NCI-H1930 (cell line): ENCODE results near the gene EPHX1.
A peak's percentile ranks its signal among the peaks of the same experiment; 100 is the strongest.
"Not testable (repeated sequence)": the region's sequence is repeated elsewhere in the genome, so short reads cannot be mapped to it uniquely, and the experiment has no call there.

Source experiments
- DNase-seq, 2 experiments: peaks; one replicate each; lab custom pipeline; 2025; lab: John Stamatoyannopoulos, UW

EPHX1 gene

DNA sequence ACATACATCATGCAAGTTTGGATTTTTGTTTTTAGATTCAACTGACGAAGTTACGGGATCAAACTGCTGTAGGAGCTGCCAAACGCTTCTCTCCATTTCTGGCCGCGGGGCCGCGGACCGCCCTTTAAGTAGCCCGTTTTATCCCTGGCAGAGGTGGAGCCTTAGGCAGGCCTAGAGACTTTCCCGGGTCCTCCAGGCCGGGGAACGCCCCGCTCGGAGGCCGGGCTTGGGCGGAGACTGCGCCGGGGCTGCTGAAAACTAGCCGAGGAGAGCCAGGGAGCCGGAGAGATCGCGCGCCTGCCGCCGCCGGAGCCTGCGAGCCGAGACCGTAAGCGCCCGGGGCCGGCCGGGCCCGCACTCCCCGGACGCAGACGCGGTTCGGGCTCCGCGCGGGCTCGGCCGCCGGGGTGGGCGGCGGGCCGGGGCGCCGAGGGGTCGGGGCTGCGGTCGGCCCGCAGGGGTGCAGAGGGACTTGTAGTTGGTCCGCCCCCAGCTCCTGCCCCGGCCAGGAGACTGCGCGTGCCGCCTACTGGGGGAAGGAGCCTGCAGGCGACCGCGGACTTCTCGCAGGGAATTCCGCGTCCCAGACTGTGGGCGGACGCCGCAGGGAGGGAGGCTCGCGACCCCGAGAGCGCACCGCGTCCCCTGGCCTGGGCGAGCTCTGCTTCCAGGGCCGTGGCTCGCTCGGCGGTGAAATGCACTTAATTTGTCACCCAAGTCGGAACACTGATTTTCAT, at the start of gene EPHX1:
Gene EPHX1, plus strand, starts transcription at position 283 of the 737 bp plus-strand sequence. CDS start 18,606 bp downstream, outside the sequence.
- DNase-seq: peak; percentile 61 to 71

DNA sequence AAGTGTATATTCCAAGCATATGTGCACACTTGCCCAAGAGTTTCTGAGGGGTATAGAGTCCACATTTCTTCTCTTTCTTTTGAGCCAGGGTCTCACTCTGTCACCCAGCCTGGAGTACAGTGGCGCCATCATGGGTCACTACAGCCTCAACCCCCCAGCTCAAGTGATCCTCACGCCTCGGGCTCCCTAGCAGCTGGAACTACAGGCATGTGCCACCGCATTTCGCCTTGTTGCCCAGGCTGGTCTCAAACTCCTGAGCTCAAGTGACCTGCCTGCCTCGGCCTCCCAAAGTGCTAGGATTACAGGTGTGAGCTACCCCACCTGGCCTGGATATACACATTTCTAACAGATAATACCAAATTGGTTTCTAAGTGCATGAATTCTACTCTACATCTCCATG, 49.4 kb upstream of the EPHX1 start:
- no peak for DNase-seq

DNA sequence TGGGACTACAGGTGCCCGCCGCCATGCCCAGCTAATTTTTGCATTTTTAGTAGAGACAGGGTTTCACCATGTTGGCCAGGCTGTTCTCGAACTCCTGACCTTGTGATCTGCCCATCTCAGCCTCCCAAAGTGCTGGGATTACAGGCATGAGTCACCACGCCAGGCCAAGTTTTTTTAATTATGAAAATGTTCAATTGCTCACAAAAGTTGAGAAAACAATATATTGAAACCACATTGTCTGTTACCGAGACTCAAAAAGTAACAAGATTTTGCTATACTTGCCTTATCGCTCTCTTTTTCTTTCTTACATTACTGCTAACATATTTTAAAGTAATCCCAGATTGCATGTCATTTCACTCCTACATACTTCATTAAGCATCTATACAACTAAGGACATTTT, 48.5 kb upstream of the EPHX1 start:
- DNase-seq: not testable (repeated sequence)

DNA sequence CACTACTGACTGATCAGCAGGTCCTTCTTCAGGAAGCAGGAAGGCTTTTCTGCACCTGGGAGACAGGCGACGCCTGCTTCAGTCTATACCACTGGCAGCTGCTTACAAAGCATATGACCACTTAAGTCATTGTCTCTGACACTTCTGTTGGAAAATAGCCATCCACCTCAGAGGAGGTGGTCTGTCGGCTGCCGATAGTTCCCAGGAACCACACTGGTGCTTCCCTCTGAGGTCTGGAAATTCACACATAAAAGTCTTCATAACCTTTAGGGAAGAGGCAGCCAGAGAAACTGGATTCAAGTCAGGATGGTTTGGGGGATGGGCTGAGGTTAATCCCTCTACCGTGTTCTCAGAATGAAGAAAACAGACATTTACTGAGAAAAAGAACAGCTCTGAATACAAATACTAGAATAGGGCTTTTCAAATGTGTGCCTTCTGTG, 47.9 kb upstream of the EPHX1 start:
- DNase-seq: no peak

DNA sequence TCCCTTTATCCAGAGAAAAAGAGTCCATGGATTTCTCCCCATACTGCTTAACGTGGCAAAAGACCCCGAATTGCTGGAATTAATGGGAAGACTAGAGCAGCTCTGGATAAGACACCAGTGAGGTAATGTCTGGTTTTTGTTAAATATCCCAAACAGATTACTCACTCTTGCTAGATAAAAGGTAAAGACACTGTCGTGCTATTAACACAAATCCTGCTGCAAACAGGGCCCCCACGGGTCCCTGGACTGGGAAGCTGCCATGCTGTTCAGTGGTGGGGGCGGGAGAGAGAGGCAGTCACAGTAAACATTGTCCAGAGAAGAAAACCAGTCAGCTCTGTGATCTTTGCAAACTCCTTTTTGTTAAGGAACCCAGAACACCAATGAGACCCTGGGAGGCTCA, 47.5 kb upstream of the EPHX1 start:
- DNase-seq: no peak

DNA sequence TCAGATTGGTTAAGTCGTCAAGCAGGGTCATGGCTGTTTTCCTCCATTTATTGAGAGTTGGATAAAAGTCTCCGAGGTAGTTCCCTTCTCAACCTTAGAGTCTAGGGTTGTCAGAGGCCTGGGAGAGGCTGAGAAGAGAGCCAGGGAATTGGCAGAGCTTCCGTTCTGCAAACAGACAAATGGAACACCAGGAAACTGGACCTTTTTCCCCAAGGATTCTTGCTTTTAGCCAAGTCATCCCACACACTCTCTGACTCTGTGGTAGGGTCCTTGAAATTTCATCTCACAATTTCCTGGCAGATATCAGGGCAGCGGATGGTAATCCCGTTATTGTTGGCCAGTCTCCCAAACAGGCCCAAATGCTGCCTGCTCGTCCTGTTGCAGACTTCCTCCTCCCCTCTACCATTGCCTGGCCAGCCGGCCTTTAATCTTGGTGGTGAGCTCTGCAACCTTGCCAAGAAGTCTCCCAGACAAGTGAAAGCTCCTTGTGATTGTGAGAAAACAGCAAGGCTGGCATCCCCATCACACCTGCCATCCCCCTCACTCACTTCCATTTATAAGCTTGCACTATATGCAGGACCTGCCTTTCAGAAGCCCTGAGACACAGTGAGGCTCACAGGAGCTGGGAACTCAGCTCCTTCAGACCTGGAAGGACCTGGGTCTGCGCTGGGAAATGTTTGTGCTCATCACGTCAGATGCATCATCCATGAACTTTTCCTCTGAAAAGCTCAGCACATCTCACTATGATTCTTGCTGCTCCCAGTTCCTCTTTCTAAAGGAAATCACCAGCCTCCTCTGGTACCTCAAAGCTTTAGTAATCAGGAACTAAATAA, 46.0 kb upstream of the EPHX1 start:
- no peak for DNase-seq

DNA sequence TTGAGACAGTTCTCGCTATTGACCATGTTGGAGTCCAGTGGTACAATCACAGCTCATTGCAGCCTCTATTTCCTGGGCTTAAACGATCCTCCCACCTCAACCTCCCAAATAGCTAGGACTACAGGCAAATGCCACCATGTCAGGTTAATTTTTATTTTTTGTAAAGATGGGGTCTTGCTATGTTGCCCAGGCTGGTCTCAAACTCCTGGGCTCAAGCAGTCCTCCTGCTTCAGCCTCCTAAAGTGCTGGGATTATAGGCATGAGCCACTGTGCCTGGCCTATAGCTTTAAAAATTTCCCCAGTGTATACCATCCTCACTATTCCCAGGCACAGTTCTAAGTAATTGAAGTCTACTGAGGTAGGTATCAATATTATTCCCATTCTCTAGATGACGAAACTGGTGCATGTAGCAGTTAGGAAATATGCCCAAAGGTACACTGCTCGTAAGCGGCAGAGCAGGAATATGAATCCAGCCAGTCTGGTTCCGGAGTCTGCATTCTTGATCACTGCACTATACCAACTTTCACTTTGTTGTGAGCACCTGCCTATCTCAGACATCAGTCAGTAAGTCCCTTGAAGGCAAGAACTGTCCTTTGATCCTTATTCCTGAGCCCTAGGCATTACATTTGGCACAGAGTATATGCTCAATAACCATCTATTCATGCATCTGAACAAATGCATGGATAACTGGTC, 43.8 kb upstream of the EPHX1 start:
- DNase-seq: no peak

DNA sequence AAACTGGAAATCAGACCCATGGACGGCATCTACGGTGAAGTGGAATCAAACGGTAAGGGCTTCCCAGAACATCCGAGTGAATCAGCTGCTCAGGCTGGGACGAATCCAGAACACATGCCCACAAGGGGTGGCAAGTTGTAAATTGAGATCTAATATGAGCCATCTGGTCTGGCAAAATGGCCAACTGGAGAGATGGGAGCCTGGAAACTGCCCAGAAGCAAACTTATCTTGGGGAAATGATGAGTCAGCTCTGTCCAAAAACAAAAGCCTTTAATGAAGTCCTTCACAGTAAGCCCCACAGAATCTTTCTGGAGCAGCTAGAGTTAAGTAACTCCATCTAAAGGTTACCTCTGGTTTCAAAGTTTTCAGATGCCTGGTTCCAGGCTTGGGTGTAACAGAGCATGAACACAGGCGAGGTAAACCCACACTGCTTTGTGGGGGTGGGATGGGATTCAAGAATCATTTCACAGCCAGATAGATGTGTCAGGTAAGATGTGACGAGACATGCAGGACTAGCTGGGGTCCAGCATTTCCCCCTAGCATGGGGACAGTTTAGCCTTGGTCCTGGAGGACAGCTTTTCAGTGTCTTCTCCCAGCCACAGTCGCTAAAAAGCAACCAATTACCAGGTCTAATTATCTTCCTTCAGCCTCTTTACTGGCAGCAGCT, 42.8 kb upstream of the EPHX1 start:
- DNase-seq: no peak

DNA sequence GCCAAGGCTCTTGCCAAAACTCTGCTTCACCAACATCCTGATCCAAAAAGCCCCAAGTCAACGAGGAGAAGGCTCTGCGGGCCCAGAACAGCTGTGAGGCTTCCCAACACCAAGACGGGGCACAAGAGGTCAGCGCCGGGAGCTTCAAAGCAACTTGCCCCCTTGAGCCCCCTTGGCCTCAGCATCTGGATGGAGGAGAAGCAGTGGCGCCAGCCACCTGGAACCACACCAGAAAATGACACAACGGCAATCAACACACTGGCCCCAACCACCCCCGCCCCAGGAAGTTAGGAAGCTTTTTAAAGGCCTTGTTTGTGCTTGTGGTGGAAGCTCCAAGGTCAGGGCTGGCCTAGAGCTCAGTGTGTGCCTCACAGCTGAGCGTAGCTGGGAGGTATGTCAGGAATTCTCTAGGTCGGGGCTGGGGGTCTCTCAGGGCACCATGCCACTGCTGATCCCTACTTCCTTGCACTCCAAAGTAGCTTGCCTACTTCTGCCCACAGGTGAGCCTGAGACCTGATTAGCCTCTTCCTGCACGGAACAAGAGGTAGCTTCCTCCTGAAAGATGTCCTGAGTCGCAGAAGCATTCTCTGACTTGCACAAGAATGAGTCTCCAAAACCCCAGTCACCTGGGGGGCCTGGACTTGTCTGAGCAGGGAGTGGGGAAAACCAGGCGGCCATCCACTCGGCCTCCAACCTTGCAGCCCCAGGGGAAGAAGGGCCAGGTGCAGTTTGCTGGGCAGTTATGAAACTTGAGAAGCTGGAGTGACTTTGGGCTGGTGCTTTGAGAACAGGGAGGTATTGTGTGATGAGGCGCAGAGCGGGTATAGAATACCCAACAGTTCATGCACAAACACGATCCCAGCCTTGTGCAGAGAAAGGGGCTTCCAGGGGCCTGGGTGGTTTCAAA, 42.0 kb upstream of the EPHX1 start:
- DNase-seq: no peak

DNA sequence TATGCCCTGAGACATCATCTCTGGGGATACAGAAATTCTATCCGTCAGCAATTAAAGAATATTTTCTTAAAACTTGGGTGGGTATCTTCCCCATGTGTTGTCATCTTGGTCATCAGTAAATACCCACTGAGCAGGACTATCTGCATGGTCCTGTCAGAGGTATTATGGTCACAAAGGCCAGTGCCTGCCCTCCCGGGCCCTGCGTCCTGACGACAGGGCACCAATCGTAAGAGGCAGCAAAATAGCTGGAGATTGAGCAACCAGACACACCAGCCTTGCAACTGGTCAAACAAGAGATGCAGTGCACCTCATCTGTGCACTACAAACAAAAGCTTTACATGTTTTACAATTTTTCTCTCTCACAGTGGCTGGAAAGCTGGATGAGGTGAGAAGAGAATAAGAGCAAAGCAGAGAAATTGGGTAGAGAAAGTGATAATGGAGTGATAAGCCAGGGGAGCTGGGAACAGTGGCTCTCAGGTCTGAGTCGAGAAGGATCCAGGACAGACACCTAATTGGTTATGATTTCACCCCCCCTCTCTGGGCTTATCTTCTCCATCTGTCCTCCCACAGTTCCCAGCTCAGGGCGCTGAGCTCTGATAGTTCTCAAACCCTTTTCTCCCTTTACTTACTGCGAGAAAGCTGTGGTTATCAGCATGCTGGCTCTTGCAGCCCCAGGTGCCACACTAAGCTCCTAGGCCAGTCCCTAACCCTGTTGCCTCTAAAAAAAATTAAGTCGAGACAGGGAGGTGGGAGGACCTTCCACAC, 41.1 kb upstream of the EPHX1 start:
- no peak for DNase-seq

DNA sequence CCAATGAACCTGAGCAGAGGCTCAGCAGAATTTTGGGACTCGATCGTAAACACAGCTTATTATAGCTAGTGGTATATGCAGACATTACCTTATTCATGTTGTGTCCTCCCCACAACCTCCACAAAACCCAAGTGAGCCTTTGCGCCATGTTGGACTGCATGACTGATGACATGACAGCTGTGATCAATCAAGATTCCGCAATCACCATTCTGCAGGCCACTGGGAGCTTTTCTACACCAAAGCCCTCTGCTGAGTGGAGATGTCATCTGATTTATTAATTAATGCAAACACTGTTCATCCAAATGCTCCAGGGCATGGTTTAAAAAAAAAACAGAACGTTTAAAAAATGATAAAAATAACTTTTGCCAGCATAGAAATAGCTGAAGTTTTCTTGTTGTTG, 40.2 kb upstream of the EPHX1 start:
- no peak for DNase-seq

DNA sequence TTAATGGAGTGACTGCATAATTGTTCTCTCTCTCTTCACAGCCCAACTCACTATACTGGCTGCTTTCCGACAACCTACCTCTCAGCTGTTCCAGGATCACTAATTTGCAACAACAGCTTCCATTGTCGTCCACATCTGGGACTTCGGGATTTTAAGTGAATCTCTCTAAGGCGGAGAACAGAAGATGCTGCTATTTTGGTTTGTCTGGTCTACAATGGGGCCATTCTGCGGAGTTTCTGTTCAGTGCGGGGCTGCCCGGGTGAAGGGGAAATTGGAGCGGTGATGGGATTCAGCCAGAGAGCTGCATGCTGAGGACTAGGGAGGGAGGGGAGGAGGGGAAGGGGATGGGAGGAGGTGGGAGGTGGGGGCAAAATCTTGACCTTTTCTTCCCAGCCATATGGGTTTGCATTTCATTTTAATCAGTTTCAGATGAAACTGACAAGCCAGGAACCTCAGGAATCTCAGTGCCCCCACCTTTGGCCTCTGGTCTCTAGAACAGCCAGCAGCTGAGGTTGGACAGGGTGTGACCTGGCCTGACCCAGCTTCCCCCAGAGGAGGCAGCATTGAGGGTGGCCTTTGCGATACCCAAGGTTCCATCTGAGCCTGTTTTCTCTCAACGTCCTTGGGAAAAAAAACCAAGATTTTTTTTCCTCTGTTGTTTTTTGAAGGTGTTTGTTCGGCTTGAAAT, 39.2 kb upstream of the EPHX1 start:
- DNase-seq: no peak

DNA sequence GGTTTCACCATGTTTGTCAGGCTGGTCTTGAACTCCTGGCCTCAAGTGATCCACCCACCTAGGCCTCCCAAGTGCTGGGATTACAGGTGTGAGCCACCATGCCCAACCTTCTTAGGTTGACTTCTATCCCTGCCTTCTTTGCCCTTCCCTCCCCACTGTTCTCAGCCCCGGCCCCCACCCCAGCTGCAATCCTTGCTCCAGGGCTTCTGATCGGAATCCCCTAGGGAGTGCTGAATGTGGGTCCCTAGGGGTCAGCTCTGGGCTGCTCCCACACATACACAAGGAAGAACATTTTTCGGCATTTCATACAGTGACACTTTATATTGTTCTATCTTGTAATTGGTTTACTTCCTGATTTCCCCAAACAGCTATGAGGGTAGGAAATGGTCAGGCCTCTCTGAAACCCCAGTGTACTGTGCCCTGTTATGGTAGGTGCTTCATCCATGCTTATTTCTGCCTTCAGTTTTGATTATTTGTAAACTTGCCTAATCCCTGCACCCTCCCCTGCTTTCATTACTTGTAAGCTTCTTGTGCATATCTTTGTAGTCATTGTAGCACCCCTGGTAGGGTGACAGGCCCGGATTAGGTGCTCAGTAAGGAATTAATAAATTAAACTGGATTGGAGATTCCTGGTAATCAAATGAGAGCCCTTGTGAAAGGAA, 38.1 kb upstream of the EPHX1 start:
- DNase-seq: no peak

DNA sequence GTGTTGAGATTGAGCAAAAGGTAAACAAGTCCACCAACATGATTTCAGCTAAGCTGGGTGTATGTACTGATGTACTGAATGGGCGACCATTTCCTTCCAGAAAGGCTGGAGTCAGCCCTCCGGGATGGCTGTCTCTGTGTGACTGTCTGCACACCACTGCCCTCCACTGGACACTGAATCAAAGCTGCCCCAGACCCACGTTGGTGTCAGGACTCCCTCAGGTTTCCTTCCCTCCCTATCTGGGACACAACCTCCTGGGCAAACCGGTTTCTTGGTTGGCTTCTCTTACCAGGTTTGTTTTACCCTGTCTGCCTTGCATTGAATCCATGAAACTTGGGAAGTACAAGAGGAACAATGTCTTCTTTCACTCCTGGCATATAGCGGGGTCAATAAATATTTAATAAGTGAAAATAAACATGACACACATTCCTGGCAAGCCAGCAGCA, 37.6 kb upstream of the EPHX1 start:
- peak; percentile 61 to 71 for DNase-seq

DNA sequence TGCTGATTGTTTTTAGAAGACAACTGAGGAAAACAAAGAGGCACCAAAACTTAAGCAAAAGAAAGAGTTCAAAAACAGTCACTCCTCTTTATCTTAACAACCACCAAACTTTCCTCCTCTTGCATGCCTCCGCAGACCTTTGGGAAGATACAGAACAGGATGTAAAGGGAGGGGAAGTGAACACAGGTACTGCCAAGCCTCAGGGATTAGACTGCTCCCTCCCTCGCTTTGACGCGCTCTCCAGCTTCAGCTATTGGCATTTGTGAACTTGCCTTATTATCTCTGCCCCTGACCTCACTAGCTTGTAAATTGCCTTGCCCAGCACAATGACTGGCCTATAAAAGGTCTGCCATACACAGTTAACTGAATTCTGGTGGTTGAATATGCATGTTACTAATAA, 37.1 kb upstream of the EPHX1 start:
- no peak for DNase-seq

DNA sequence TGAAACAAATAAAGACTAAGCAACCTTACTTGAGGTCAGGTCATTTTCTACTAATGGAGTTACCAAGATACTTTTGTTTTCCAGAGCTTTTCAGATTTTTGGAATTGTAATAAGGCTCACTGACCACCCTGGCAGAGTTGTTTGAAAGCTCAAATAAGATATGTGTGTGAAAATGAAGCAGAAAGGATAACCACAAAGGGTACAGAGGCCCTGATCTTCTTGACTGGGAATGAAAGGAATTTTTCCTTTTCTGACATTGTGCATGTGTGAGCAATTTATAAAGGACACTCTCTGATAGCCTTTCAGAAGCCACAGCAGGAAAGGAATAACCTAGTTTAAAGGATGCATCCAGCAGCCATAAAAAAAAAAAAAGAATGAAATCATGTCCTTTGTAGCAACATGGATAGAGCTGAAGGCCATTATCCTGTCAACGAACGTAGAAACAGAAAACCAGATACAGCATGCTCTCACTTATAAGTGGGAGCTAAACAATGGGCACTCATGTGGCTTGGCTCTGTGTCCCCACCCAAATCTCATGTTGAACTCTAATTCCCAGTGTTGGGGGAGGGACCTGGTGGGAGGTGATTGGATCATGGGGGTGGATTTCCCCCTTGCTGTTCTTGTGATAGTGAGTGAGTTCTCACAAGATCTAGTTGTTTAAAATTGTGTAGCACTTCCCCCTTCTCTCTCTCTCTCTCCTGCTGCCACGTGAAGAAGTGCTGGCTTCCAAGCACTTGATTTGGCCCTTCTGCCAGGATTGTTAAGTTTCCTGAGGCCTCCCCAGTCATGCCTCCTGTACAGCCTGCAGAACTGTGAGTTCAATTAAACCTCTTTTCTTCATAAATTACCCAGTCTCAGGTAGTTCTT, 35.4 kb upstream of the EPHX1 start:
- no peak for DNase-seq

DNA sequence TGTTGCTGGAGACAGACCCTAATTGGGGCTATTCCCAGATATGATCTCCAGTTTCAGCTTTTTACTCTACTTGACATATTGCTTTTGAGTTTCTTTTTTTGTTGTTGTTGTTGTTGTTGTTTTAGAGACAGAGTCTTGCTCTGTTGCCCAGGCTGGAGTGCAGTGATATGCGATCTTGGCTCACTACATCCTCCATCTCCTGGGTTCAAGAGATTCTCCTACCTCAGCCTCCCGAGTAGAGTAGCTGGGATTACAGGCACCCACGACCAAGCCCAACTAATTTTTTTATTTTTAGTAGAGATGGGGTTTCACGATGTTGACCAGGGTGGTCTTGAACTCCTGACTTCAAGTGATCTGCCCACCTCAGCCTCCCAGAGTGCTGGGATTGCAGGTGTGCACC, 33.6 kb upstream of the EPHX1 start:
- no peak for DNase-seq

DNA sequence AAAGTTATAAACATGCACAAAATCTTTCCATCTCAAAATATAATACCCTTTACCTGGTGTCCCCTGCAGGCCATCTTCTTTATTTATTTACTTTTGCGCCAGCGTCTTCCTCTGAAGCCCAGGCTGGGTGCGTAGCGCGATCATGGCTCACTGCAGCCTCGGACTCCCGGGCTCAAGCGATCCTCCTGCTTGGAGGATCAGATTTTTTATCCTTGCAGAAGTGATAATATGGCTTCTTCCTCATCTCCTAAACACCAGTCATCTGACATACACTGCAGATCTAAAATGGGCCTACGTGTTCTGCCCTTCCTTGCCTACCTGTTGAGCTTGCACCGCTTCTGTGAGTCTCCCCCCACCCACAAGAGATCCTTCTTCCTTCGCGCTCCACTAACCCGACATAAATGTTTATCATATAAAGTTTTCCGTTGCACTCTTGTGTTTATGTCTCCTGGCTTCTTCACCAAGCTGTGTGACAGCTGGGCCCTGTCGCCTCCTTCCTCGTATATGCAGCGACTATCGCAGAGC, 32.8 kb upstream of the EPHX1 start:
- no peak for DNase-seq
